ENCODE data around the gene CNTNAP5. TPM values are rescaled to one million over a fixed set of nuclear protein-coding genes. Genes with fewer than 3 reads are reported as not detected.

Gene CNTNAP5
- total RNA-seq, 1 experiment from 2014 or later, result not detected

DNA sequence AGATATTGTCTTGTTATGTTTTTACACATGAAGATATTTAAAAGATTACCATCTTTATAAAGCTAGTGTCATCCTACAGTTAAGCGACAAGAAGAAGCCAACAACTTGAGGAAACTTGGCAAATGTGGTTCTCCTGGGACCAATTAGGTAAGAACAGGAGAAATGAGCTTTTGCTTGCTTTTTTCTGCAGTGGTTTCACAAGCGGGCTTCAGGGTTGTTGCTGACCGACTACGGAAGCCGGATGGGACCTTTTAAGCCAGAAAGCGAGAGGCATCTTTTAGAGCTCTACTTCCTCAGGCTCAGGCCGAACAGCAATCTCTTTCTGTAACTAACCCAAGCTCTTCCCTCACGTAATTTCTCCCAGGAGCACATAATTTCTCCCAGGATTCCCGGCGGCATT is 256.5 kb downstream of the CNTNAP5 start:
- peaks cover 6% of the 10 kb centered on the region for H3K4me1 Mint-ChIP-seq (ENCODE audit: insufficient read depth, unreplicated experiment)
- CTCF ChIA-PET, result interaction anchor here (0.8 kb wide), 1 partner anchor 52 kb away, joined by 3 read pairs; no protein-coding TSS in a partner anchor
- H3K27me3 Mint-ChIP-seq (ENCODE audit: insufficient read depth, unreplicated experiment), result no peaks in the 10 kb centered on the region
- no peak overlapping the region for H3K4me3 Mint-ChIP-seq (ENCODE audit: unreplicated experiment)
- DNase-seq (ENCODE audit: unreplicated experiment), result no peak
- TF ChIP-seq CTCF (IDR thresholded peaks at IDR 0.05; ENCODE audit: unreplicated experiment), result no peak
- BruUV-seq (replicated peaks), result no TSS peak
- H3K36me3 Mint-ChIP-seq (ENCODE audit: insufficient read depth, unreplicated experiment), result peaks cover 6% of the 10 kb centered on the region
- H3K27ac Mint-ChIP-seq (ENCODE audit: low read depth, unreplicated experiment), result no peak overlapping the region
- intact Hi-C loops (cut with micrococcal nuclease), result no loop called here
- no peaks in the 10 kb centered on the region for H3K9me3 Mint-ChIP-seq (ENCODE audit: unreplicated experiment)
- POLR2A ChIA-PET, result interaction anchor here (0.5 to 0.7 kb wide), 2 partner anchors 492 to 1031 kb away, joined by 3 read pairs; no protein-coding TSS in a partner anchor

DNA sequence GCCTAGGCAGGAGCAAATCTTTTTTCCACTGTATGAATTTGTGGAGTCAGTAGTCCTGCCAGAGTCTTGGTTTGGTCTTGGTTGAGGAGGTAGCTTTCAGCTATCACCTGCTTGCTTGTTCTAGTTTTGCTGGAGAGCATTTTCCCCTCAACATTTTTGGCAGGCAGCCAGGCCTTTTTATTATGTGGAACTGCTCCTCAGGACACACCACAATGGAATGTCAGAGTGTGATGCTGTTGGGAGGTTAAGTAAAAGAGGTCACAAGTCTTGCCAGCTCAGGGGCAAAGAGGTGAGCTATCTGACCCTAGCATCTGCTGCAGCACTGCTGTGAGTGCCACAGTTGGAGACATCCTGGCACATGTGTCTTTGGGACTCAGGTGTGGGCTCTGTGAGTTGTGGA is 258.0 kb downstream of the CNTNAP5 start:
- BruUV-seq (replicated peaks), result no TSS peak
- Mint-ChIP-seq H3K9me3 (ENCODE audit: unreplicated experiment) (no peaks in the 10 kb centered on the region), H3K4me3 (ENCODE audit: unreplicated experiment) (no peak overlapping the region), H3K27me3 (ENCODE audit: insufficient read depth, unreplicated experiment) (no peaks in the 10 kb centered on the region), H3K4me1 (ENCODE audit: insufficient read depth, unreplicated experiment) (peaks cover 6% of the 10 kb centered on the region), H3K36me3 (ENCODE audit: insufficient read depth, unreplicated experiment) (peaks cover 6% of the 10 kb centered on the region), H3K27ac (ENCODE audit: low read depth, unreplicated experiment) (no peak overlapping the region)
- TF ChIP-seq CTCF (IDR thresholded peaks at IDR 0.05; ENCODE audit: unreplicated experiment), result no peak
- ChIA-PET POLR2A (no interaction called here), CTCF (no interaction called here)
- peak; percentile 83 for DNase-seq (ENCODE audit: unreplicated experiment)
- intact Hi-C loops (cut with micrococcal nuclease), result no loop called here

DNA sequence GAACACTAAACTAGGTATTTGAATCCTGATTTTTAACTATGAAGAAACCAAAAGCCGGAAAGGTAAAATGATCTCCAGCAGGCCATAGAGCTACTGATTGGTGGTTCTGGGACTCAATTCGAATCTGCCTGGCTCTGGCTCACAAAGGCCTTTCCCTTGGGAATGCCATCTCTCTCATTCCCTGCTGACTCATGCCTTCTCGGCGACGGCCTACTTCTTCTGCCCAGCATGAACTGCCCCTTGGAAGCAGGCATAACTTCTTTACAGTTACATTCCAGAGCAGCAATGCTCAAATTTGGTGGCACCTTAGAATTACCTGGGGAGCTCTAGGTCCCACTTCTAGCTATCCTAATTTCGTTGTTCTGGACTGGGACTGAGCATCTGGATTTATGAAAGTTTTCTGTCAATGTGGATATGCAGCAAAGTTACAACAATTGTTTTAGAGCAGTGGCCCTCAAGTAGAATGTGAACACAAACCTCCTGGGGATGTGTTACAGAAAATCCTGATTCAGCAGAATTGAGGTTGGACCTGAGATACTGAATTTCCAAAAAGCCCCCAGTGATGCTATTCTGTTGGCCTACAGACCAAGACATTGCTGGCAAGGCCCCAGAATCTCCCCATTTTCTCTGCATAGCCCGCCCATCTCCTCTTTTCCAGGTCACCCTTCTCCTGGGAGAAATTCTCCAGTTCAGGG is 261.1 kb downstream of the CNTNAP5 start:
- Mint-ChIP-seq H3K36me3 (ENCODE audit: insufficient read depth, unreplicated experiment) (peaks cover 6% of the 10 kb centered on the region), H3K9me3 (ENCODE audit: unreplicated experiment) (no peaks in the 10 kb centered on the region), H3K4me1 (ENCODE audit: insufficient read depth, unreplicated experiment) (peaks cover 6% of the 10 kb centered on the region), H3K4me3 (ENCODE audit: unreplicated experiment) (no peak overlapping the region), H3K27me3 (ENCODE audit: insufficient read depth, unreplicated experiment) (no peaks in the 10 kb centered on the region), H3K27ac (ENCODE audit: low read depth, unreplicated experiment) (no peak overlapping the region)
- intact Hi-C loops (cut with micrococcal nuclease), result no loop called here
- no TSS peak for BruUV-seq (replicated peaks)
- CTCF ChIA-PET, result interaction anchor here (0.5 kb wide), 1 partner anchor 10 kb away, joined by 3 read pairs; no protein-coding TSS in a partner anchor
- no peak for TF ChIP-seq CTCF (IDR thresholded peaks at IDR 0.05; ENCODE audit: unreplicated experiment)
- POLR2A ChIA-PET, result interaction anchor here (0.6 kb wide), 1 partner anchor 834 kb away, joined by 3 read pairs; no protein-coding TSS in a partner anchor
- DNase-seq (ENCODE audit: unreplicated experiment), result peak; percentile 54

DNA sequence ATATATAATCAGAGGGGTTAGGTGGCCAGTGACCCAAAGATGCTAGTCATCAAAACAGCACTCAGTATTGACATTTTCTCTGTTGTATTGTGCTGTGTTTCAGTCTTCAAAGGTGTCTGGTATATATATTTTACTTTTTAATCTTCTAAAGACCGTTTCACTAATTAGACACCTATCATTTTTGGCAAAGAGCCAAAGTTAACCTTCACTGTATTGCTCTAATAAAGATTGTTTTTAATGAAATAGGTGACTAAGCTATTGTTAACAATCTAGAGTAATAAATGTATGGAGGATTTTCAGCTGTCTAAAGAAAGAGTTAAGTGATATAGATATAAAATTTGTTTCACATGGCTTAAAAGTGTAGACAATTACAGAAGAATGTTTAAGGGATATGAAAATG is 264.0 kb downstream of the CNTNAP5 start:
- POLR2A ChIA-PET, result no interaction called here
- Mint-ChIP-seq H3K27me3 (ENCODE audit: insufficient read depth, unreplicated experiment) (no peaks in the 10 kb centered on the region), H3K4me3 (ENCODE audit: unreplicated experiment) (no peak overlapping the region), H3K4me1 (ENCODE audit: insufficient read depth, unreplicated experiment) (no peaks in the 10 kb centered on the region), H3K27ac (ENCODE audit: low read depth, unreplicated experiment) (no peak overlapping the region), H3K9me3 (ENCODE audit: unreplicated experiment) (no peaks in the 10 kb centered on the region), H3K36me3 (ENCODE audit: insufficient read depth, unreplicated experiment) (no peaks in the 10 kb centered on the region)
- intact Hi-C loops (cut with micrococcal nuclease), result no loop called here
- no peak for DNase-seq (ENCODE audit: unreplicated experiment)
- no peak for TF ChIP-seq CTCF (IDR thresholded peaks at IDR 0.05; ENCODE audit: unreplicated experiment)
- no TSS peak for BruUV-seq (replicated peaks)
- CTCF ChIA-PET, result interaction anchor here (0.7 kb wide), 1 partner anchor 83 kb away, joined by 3 read pairs; no protein-coding TSS in a partner anchor
